Midbrain (tissue), 1 donor: Measurements from ENCODE around the gene RCAN1.

ENCODE experiments used
- DNase-seq: peaks from one replicate; lab custom pipeline; 2025; lab: John Stamatoyannopoulos, UW

RCAN1 gene

GRCh38 chr21:34614628-34615486, at the start of gene RCAN1:
Gene RCAN1, minus strand, starts transcription at chr21:34615113. Its CDS starts 102 bp downstream, at chr21:34615011.
- peak; percentile 97 for DNase-seq

GRCh38 chr21:34661848-34662247, 46.9 kb upstream of the RCAN1 start:
- DNase-seq = no peak

GRCh38 chr21:34653522-34653921, 38.6 kb upstream of the RCAN1 start:
- DNase-seq = no peak

GRCh38 chr21:34651642-34652041, 36.7 kb upstream of the RCAN1 start:
- DNase-seq = no peak

- no peak for DNase-seq
Observed at GRCh38 chr21:34650861-34651431, 36.0 kb upstream of the RCAN1 start.

GRCh38 chr21:34649400-34649799, 34.5 kb upstream of the RCAN1 start:
- DNase-seq = no peak

GRCh38 chr21:34648739-34649297, 33.9 kb upstream of the RCAN1 start:
- no peak for DNase-seq

- DNase-seq = no peak
Observed at GRCh38 chr21:34647555-34647954, 32.6 kb upstream of the RCAN1 start.

GRCh38 chr21:34644825-34645224, 29.9 kb upstream of the RCAN1 start:
- DNase-seq = no peak

- no peak for DNase-seq
Observed at GRCh38 chr21:34642211-34643075, 27.5 kb upstream of the RCAN1 start.

GRCh38 chr21:34640858-34641257, 25.9 kb upstream of the RCAN1 start:
- DNase-seq = no peak

- no peak for DNase-seq
Observed at GRCh38 chr21:34639882-34640788, 25.2 kb upstream of the RCAN1 start.

- DNase-seq = no peak
Observed at GRCh38 chr21:34639250-34639649, 24.3 kb upstream of the RCAN1 start.

- no peak for DNase-seq
Observed at GRCh38 chr21:34636961-34637360, 22.0 kb upstream of the RCAN1 start.

- DNase-seq = no peak
Observed at GRCh38 chr21:34635307-34635706, 20.4 kb upstream of the RCAN1 start.

- no peak for DNase-seq
Observed at GRCh38 chr21:34632498-34632897, 17.6 kb upstream of the RCAN1 start.

GRCh38 chr21:34630536-34631143, 15.7 kb upstream of the RCAN1 start:
- peak; percentile 82 for DNase-seq

GRCh38 chr21:34626131-34626530, 11.2 kb upstream of the RCAN1 start:
- no peak for DNase-seq

- no peak for DNase-seq
Observed at GRCh38 chr21:34625030-34625593, 10.2 kb upstream of the RCAN1 start.

- no peak for DNase-seq
Observed at GRCh38 chr21:34623516-34623915, 8.6 kb upstream of the RCAN1 start.
